HG03378 (cell line): ENCODE data around the gene PLEKHG4.

Experiments
- ATAC-seq: cut with Tn5 transposase; IDR thresholded peaks from one replicate; pipeline ENCODE4 v1.9.1; 2021; ENCODE audit warnings: mild to moderate bottlenecking, moderate library complexity; ENCODE audit not compliant: unreplicated experiment

PLEKHG4 gene, protein sequence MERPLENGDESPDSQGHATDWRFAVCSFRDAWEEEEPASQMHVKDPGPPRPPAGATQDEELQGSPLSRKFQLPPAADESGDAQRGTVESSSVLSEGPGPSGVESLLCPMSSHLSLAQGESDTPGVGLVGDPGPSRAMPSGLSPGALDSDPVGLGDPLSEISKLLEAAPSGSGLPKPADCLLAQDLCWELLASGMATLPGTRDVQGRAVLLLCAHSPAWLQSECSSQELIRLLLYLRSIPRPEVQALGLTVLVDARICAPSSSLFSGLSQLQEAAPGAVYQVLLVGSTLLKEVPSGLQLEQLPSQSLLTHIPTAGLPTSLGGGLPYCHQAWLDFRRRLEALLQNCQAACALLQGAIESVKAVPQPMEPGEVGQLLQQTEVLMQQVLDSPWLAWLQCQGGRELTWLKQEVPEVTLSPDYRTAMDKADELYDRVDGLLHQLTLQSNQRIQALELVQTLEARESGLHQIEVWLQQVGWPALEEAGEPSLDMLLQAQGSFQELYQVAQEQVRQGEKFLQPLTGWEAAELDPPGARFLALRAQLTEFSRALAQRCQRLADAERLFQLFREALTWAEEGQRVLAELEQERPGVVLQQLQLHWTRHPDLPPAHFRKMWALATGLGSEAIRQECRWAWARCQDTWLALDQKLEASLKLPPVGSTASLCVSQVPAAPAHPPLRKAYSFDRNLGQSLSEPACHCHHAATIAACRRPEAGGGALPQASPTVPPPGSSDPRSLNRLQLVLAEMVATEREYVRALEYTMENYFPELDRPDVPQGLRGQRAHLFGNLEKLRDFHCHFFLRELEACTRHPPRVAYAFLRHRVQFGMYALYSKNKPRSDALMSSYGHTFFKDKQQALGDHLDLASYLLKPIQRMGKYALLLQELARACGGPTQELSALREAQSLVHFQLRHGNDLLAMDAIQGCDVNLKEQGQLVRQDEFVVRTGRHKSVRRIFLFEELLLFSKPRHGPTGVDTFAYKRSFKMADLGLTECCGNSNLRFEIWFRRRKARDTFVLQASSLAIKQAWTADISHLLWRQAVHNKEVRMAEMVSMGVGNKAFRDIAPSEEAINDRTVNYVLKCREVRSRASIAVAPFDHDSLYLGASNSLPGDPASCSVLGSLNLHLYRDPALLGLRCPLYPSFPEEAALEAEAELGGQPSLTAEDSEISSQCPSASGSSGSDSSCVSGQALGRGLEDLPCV

DNA sequence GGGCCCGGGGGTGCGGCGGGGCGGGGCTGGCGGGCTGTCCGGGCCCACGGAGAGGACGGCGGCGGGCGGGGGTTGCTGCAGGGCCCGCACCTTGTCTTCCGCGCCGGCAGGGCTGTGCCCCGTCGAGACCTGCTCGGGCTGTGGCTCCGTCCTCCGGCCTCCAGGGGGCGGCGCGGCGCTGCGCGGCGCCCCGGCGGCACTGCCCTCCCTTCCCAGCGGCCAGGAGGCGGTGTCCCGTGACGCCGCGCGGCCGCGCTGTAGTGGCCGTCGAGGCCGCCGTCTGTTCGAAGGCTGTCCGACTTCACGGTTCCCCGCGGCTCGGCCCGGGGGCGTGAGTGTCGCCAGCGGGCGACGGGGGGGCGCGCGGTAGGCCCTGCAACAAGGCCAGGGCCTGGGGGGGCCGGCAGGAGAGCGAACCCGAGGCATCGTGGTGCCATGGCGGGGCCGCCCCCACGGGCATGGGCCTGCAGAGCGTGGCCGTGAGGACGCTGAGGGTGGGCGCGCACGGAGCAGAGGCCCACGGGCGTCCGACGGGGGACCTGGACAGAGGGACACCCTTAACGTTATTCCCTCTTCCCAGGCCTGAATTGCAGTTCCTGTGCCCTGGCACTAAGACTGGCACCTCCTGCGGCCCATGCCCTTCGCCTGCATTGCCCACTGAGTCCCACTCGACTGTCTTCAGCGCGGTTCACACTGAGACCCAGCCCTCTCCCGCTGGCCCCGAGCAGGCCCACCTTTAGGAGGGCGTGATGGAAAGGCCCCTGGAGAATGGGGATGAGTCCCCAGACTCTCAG lies at the start of gene PLEKHG4:
PLEKHG4 (plus strand) TSS at position 237 of the 794 bp plus-strand sequence; CDS start at position 750, 513 bp downstream.
- ATAC-seq, result no peak

DNA sequence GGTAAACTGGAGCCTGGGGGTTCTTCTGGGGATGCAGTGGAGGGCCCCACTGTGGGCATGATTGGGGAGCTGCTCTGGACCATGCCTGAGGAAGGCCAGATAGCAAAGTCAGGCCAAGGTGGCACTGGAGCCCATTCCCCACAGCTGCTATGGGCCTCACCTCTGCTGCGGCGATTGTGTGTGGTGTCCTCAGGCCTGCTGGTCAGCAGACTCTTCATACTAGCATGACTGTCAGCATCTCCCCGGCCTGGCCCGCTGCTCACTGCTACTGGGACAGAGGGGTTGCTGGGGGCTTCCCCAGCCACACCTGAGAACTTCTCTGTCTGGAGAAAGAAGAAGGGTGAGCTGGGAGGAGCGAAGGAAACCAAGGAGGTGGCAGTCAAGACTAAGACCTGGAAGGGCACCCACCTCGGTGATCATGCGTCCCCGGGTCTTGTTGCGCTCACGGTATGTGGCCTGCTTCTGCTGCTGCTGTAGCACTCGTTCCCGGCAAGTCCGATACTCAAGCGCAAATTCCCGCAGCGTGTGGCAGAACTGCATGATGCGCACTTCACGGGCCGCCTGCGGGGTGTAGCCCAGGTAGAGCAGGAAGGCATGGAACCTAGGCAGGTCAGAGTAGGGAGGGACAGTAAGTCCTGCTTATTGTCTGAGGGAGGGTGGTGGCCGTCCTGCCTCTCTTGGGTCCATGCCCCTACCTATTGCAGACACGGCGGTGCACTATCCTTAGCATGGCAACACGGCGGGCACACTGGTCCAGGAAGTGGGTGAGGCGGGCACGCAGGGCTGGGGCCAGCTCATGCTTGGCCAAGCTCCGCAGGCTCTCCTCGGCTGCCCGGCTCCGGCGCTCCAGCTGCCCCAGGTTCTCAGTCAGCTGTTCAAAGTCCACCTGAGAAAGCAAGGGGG lies 49.2 kb upstream of the PLEKHG4 start:
- ATAC-seq, result no peak

DNA sequence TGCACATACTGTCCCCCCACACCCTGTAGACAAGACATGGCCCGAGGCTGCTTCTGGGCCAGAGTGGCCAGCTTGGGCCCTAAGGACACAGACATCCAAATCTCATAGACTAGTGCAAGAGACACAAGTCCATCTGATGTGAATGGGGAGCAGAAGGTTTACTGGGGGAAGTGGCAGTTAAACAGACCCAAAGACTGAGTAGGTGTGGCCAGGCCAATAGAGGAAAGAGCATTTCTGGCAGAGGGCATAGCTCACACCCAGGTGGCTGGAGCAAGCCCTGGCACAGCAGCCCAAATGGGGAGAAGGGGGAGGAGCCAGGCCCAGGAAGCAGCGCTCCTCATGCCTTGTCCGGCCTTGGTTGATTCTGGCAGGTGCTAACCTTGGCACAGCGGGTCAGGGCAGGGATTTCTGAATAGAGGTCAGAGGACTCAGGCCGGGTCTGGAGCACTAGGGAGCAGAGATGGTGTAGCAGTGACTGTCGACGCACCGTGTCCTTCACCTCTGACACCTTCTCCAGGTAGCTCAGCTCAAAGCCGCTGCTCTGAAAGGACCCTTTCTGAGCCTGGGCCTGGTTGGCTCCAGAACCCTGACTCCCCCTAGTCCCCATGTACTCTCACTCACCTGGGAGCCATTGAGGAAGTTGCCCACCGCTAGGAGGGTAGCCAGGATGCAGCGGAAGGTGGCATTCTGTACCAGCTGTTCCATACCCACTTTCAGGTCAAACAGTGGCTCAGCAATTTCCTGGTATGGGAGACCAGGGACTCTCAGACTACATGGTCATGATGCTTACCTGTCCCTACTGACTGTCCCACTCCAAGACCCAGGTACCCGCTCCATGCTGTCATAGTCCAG lies 48.3 kb upstream of the PLEKHG4 start:
- ATAC-seq, result no peak

- no peak for ATAC-seq
Measured at GRCh38 chr16:67233596-67233995, 45.7 kb upstream of the PLEKHG4 start.

DNA sequence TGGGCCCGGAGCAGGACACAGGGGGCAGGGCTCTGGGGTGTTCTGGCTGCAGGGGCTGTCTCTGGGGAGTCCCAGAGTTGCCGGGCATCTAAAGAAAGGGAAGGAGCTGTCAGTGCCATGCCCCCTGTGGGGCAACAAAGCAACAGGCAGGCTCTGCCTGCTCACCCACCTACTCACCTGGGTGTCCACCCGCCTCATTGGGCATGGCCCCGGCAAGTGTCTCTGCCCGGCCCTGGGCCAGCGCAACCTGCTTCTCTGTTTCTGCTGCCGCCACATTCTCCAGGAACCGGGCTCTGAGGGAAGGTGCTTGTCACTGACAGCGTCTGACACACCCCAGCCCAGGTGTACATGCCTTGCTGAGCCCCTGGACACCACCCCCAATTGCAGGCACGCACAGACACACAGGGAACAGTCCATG lies 45.1 kb upstream of the PLEKHG4 start:
- ATAC-seq, result no peak

DNA sequence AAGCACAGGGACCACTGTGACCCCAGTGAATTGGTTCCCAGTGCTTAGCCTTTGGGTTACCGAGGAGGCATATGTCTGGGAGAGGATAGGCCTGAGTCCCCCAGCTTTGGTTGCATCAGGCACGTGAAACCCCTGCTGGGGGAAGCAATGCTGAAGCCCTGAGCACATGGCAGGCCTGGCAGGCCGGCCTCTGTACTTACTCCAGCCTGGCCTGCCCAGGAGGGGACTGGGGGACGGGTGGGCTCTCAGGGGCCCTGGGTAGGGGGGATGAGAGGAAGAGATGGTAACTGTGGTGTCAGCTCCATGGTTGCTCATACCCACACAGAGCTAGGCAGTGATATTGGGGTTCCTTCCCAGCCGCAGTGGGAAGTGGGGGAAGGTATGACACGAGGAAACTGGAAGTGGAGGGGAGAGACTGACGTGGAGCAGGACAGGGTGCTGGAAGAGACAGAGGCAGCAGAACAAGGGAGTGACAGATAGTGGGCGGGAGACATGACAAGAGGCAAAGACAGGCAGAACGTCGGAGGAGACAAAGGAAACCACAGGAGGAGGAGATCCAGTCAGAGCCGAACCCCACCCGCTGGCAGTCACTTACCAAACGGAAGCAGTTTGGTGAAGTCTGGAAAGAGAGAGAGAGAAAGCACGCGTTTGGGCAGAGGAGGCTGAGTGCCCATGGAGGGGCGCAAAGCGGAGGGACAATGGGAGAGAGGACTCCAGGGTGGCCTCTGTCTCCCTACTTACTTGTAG lies 43.3 kb upstream of the PLEKHG4 start:
- no peak for ATAC-seq

- no peak for ATAC-seq
Measured at GRCh38 chr16:67236563-67237395, 42.6 kb upstream of the PLEKHG4 start.

DNA sequence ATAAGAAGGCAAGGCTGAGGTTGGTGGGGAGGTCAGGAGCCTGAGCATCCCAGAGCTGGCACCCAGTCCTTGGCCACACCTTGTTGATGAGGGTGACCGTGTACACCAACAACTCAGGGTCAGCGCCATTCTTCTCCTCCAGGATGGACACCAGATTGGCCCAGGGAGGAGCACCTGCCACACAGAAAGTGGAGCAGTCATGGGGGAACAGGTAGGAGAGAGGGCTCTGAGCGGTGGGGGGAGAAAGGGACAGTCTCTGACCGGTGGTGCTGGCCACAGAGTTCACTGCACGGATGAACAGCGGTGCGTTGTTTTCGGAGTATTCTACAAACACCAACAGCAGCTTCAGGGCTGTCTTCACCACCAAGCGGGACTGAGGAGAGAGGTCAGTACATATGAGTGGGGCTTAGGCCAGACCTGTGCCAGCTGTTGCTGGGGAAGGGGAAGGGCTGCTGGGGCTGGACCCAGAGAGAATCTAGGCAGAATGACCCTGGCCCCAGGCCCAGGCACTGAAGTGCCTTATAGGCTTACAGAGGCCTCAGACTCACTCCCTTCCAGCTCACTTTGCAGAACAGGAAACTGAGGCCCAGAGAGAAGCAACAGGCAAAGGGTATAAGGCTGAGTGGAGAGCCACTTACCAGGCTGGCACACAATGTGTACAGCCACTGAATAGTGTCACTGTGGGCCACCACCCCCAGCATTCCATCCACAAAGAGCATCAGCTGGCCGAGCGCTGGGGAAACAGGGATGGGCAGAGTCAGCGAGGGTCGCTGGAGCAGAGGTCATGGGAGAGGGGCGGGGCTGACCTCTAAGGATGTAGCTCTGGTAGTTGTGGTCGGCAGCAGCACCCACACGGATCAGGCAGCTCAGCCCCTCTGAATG lies 41.7 kb upstream of the PLEKHG4 start:
- ATAC-seq, result no peak

DNA sequence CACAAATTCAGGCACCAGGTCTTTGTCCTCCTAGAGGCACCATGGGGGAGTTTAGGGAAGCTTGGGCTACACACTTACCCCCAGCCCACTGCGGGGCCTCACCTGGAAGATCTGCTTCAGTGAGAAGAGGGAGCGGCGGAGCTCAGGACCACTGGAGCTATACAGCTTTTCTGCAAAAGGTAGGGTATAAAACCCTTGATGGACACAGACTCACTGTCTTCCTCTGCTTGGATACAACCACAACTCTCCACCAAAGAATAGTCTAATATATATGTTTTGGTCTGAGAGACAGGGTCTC lies 41.1 kb upstream of the PLEKHG4 start:
- no peak for ATAC-seq

DNA sequence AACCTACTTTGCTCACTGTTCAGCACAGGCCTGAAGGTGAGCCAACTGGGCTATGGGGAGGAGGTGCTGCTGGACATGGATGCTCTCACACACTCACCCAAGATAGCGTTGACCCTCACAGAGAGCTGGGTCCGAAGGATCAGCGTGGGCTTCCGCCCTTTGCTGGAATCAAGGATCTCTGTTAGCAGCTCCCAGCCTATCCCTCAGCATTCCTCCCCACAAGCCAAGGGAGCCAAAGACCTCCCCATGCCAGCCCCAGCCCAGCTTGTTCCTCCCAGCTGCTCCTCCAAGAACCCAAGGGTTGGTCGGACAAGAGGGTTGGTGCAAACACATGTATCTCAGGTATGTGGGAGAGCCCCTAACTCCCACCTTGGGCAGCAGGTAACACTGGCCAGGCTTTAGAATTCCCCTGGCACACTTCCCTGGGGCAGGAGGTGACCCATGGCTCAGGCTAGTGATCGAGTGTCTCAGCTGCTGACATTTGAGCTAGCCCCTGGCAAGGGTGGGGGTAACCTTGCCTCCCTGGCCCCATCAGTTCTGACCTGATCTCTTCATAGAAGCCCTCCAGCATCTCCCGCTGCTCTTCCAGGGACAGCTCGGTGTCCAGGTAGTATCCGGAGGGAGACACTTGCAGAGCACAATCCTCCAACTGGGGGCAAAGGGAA lies 40.4 kb upstream of the PLEKHG4 start:
- no peak for ATAC-seq

GRCh38 chr16:67240506-67240905 lies 38.8 kb upstream of the PLEKHG4 start:
- ATAC-seq, result no peak

GRCh38 chr16:67241008-67241900 lies 38.1 kb upstream of the PLEKHG4 start:
- ATAC-seq, result no peak

DNA sequence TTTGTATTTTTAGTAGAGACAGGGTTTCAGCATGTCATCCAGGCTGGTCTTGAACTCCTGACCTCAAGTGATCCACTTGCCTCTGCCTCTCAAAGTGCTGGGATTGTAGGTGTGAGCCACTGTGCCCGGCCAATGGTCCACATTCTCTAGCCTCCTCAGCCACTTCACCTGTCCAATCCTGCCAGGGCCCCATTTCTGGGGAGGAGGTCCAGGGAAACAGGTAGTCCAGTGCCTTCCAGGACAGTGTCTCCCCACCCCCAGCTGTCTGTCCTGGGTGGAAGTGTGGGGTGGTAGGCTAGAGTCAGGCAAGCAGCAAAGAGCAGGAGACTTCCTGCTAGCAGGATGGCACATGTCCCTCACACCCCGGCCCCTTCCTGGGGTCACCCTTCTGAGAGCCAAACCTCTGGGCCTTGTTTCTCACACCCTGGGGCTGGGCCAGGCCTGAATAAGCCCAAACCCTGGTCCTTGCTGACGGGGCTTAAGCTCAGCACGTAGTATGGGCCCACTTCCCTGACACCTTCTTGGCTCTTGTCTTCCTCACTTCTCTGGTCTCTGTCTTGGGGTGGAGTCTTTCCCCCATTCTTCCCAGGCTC lies 37.1 kb upstream of the PLEKHG4 start:
- ATAC-seq, result no peak

- no peak for ATAC-seq
Measured at GRCh38 chr16:67243481-67243880, 35.9 kb upstream of the PLEKHG4 start.
